Measurements from ENCODE around the gene BRINP3. TPM values are rescaled to one million over a fixed set of nuclear protein-coding genes. Genes with fewer than 3 reads are reported as not detected.

The BRINP3 gene
- total and polyA plus RNA-seq, 12 donors: 0.10 to 3.0 (median 0.83) TPM; not detected in 5

DNA sequence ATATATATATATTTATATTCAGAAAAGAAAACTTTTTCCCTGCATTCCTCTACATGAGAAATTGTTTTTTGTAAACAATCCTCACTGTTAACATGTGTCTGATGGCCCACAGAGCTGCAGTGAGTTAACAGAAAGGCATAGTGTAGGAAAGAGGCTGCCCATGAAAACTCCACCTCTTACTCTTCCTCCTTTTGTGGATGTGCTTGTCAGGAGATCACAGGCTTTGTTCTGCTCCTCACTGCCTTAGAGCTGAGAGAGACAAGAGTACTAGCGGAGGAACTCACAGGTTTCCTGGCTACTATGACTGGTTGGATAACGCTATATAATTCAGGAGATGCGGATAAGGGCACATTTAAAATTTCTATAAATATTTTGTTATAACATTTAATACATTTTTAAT lies 200.6 kb downstream of the BRINP3 start:
- TF ChIP-seq POLR2A (IDR thresholded peaks at IDR 0.05): no peak
- TF ChIP-seq, protein P1, sequence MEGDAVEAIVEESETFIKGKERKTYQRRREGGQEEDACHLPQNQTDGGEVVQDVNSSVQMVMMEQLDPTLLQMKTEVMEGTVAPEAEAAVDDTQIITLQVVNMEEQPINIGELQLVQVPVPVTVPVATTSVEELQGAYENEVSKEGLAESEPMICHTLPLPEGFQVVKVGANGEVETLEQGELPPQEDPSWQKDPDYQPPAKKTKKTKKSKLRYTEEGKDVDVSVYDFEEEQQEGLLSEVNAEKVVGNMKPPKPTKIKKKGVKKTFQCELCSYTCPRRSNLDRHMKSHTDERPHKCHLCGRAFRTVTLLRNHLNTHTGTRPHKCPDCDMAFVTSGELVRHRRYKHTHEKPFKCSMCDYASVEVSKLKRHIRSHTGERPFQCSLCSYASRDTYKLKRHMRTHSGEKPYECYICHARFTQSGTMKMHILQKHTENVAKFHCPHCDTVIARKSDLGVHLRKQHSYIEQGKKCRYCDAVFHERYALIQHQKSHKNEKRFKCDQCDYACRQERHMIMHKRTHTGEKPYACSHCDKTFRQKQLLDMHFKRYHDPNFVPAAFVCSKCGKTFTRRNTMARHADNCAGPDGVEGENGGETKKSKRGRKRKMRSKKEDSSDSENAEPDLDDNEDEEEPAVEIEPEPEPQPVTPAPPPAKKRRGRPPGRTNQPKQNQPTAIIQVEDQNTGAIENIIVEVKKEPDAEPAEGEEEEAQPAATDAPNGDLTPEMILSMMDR (IDR thresholded peaks at IDR 0.05): no peak
- H3K36me3 ChIP-seq (replicated peaks in 1 of 2): no peaks in the 10 kb centered on the region
- H3K27ac ChIP-seq: no peak overlapping the region
- no peak for DNase-seq
- 80 to 88% (median 83%) methylated on average over 3 of the region's 3 CpGs for WGBS, 4 donors
- no peak overlapping the region for H3K4me3 ChIP-seq
- intact Hi-C loops (cut with DNase I): no loop called here
- H3K4me1 ChIP-seq (replicated peaks in 1 of 2): no peaks in the 10 kb centered on the region
- no peaks in the 10 kb centered on the region for H3K9me3 ChIP-seq (replicated peaks in 1 of 3)
- no peaks in the 10 kb centered on the region for H3K27me3 ChIP-seq

DNA sequence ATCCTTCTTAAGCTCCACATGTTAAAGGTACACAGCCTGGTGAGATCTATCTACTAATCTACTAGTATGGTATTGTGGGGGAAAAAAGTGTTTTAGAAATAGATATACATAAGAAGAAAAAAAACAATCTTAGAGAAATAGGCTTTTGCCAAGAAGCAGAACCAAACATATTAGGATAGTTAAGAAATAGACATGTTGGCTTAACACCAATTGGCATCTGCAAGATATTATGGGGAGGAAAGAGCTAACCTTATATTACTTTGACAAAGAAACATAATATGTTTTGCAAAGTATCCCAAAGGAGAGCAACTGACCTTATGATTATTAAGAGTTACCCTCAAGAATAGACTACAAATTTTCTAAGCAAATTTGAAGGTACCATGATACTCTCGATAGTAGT lies 202.9 kb downstream of the BRINP3 start:
- no peak for TF ChIP-seq POLR2A (IDR thresholded peaks at IDR 0.05)
- TF ChIP-seq, protein P1 (IDR thresholded peaks at IDR 0.05): no peak
- intact Hi-C loops (cut with DNase I): no loop called here
- Histone ChIP-seq H3K27me3 (no peaks in the 10 kb centered on the region), H3K36me3 (replicated peaks in 1 of 2) (no peaks in the 10 kb centered on the region), H3K4me3 (no peak overlapping the region), H3K9me3 (replicated peaks in 1 of 3) (no peaks in the 10 kb centered on the region), H3K27ac (no peak overlapping the region), H3K4me1 (replicated peaks in 1 of 2) (no peaks in the 10 kb centered on the region)
- WGBS, 4 donors: 72 to 88% (median 82%) methylated on average over 1 of the region's 1 CpG
- DNase-seq: no peak

DNA sequence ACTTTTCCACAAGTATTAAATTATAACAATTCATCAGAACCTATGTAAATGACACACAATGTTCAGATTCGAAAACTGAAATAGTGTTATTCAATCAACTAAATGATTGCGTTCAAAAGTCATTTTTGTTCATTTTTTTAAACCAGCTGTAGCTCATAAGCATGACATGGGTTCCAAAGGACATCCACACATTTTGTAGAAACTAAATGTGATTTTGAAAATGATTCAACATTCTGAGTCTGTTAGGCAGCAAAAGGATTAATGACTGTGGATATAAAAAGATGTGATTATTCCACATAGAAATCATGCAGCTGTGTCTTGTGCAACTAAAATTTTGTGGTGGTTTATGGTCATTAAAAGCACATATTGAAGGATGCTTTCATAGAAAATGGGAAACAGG lies 204.5 kb downstream of the BRINP3 start:
- no peak for TF ChIP-seq POLR2A (IDR thresholded peaks at IDR 0.05)
- TF ChIP-seq, protein P1 (IDR thresholded peaks at IDR 0.05): no peak
- no peaks in the 10 kb centered on the region for H3K27me3 ChIP-seq
- 66 to 70% (median 68%) methylated on average over 2 of the region's 2 CpGs for WGBS, 4 donors
- no peaks in the 10 kb centered on the region for H3K36me3 ChIP-seq (replicated peaks in 1 of 2)
- no peak for DNase-seq
- H3K27ac ChIP-seq: no peak overlapping the region
- no peaks in the 10 kb centered on the region for H3K9me3 ChIP-seq (replicated peaks in 1 of 3)
- no peak overlapping the region for H3K4me3 ChIP-seq
- intact Hi-C loops (cut with DNase I): no loop called here
- H3K4me1 ChIP-seq (replicated peaks in 1 of 2): no peaks in the 10 kb centered on the region

DNA sequence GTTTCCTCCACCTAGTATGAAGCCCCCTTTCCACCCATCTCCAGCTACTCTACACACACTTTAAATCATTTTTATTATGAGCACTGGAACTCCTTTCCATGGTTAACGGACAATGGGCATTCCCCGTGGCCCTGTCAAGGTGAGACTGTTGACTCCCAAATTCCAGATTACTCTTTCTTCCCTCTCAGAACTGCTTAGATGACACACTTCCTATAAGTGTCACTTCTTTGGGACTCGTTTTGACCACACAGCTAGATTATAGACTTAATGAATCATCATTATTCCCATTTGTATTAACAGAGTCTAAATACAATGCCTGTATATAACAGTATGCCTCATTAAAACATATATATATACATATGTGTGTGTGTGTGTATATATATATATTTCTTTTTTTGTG lies 215.1 kb downstream of the BRINP3 start:
- Histone ChIP-seq H3K4me3 (no peak overlapping the region), H3K36me3 (replicated peaks in 1 of 2) (no peaks in the 10 kb centered on the region), H3K4me1 (replicated peaks in 1 of 2) (no peaks in the 10 kb centered on the region), H3K9me3 (replicated peaks in 1 of 3) (no peaks in the 10 kb centered on the region), H3K27ac (no peak overlapping the region), H3K27me3 (no peaks in the 10 kb centered on the region)
- intact Hi-C loops (cut with DNase I): no loop called here
- 67 to 79% (median 71%) methylated on average over 3 of the region's 3 CpGs for WGBS, 4 donors
- TF ChIP-seq, protein P1 (IDR thresholded peaks at IDR 0.05): no peak
- DNase-seq: no peak

Measured in adrenal gland (tissue), 12 donors.